SK-N-SH (cell line): ENCODE measurements around the gene FOXI1. TPM values are rescaled to one million over a fixed set of nuclear protein-coding genes. Genes with fewer than 3 reads are reported as not detected.

ENCODE experiments used
- CTCF ChIA-PET: fragments of 300-600, 350-600 bp; formaldehyde crosslinking; extraction: SDS; loops from one replicate; lab custom pipeline; 2021; lab: Yijun Ruan, JAX
- POLR2A ChIA-PET: fragments of 350-600 bp; sonication (Branson Sonifier 250); formaldehyde crosslinking; extraction: SDS; loops from one replicate; lab custom pipeline; 2020; ENCODE audit warnings: antibody characterized with exemption, inconsistent platforms; lab: Yijun Ruan, JAX
- DNase-seq: peaks from one replicate; pipeline ENCODE4 v3.0.0; 2012
- H2AFZ ChIP-seq: fragments of 200-600 bp; sonication (generic); 2 replicates; pipeline ENCODE4 v1.8.1; 2016; ENCODE audit warnings: antibody characterized with exemption, mild to moderate bottlenecking, low read depth
- H3F3A ChIP-seq: fragments of 200-600 bp; sonication (generic); replicated peaks from 2 replicates; pipeline ENCODE3; 2016; ENCODE audit warnings: antibody characterized with exemption, mild to moderate bottlenecking; ENCODE audit not compliant: insufficient read depth
- H3K27ac ChIP-seq, 2 experiments: fragments of 200-500 bp in 1 of 2; fragments of 200-600 bp in 1 of 2; sonication (Bioruptor generic) in 1 of 2; sonication (generic), shearing (Covaris generic) in 1 of 2; 2 replicates each; pipeline versions ENCODE4 v1.5.1 to v1.6.1; 2014 to 2016; ENCODE audit warnings: low read depth in 2 of 2, inconsistent platforms in 1 of 2, low read length in 1 of 2, mild to moderate bottlenecking in 1 of 2, mixed read lengths in 1 of 2
- H3K27me3 ChIP-seq: fragments of 200-600 bp; sonication (generic), shearing (Covaris generic); 2 replicates; pipeline ENCODE4 v1.6.1; 2016; ENCODE audit warnings: mixed run types; ENCODE audit not compliant: insufficient read depth
- H3K36me3 ChIP-seq, 2 experiments: fragments of 200-500 bp in 1 of 2; fragments of 200-600 bp in 1 of 2; sonication (Bioruptor generic) in 1 of 2; sonication (generic) in 1 of 2; replicated peaks in 1 of 2; 2 replicates each; pipeline versions ENCODE3 to v1.5.1; 2014 to 2016; ENCODE audit warnings: low read length in 1 of 2, mild to moderate bottlenecking in 1 of 2; ENCODE audit not compliant: insufficient read depth in 2 of 2, control insufficient read depth in 1 of 2
- H3K4me1 ChIP-seq, 2 experiments: fragments of 200-500 bp in 1 of 2; fragments of 200-600 bp in 1 of 2; sonication (Bioruptor generic) in 1 of 2; sonication (generic), shearing (Covaris generic) in 1 of 2; 2 replicates each; pipeline versions ENCODE4 v1.5.1 to v1.6.1; 2014 to 2016; ENCODE audit warnings: low read depth in 1 of 2, low read length in 1 of 2, mixed run types in 1 of 2; ENCODE audit not compliant: insufficient read depth in 2 of 2, control insufficient read depth in 1 of 2
- H3K4me2 ChIP-seq: fragments of 200-600 bp; sonication (generic), shearing (Covaris generic); 2 replicates; pipeline ENCODE4 v1.6.1; 2017; ENCODE audit warnings: mixed run types
- H3K4me3 ChIP-seq, 2 experiments: fragments of 200-500 bp in 1 of 2; fragments of 200-600 bp in 1 of 2; sonication (Bioruptor generic) in 1 of 2; sonication (generic), shearing (Covaris generic) in 1 of 2; 2 replicates each; pipeline versions ENCODE4 v1.5.1 to v1.8.1; 2014 to 2016; ENCODE audit warnings: low read depth in 2 of 2, inconsistent platforms in 1 of 2, low read length in 1 of 2, mild to moderate bottlenecking in 1 of 2, mixed read lengths in 1 of 2, moderate library complexity in 1 of 2
- H3K79me2 ChIP-seq: fragments of 200-600 bp; sonication (generic); 2 replicates; pipeline ENCODE4 v1.8.1; 2017; ENCODE audit warnings: mild to moderate bottlenecking; ENCODE audit not compliant: insufficient read depth
- H3K9ac ChIP-seq: fragments of 200-600 bp; sonication (generic); 2 replicates; pipeline ENCODE4 v1.6.1; 2017; ENCODE audit warnings: mixed run types
- H3K9me2 ChIP-seq: fragments of 200-600 bp; sonication (generic); 2 replicates; pipeline ENCODE4 v1.6.1; 2017; ENCODE audit warnings: mixed run types
- H3K9me3 ChIP-seq: fragments of 200-600 bp; sonication (generic); 2 replicates; pipeline ENCODE4 v1.6.1; 2017; ENCODE audit warnings: mixed run types, mild to moderate bottlenecking, moderate library complexity
- H4K20me1 ChIP-seq: fragments of 200-600 bp; sonication (generic); 2 replicates; pipeline ENCODE4 v1.6.1; 2017; ENCODE audit warnings: mild to moderate bottlenecking, mixed run types; ENCODE audit not compliant: insufficient read depth
- CTCF ChIP-seq: fragments of 200-600 bp; sonication (generic); IDR thresholded peaks from 2 replicates; pipeline ENCODE4 v1.6.1; 2017; ENCODE audit warnings: antibody characterized with exemption, mild to moderate bottlenecking, moderate library complexity
- EP300 ChIP-seq, 2 experiments: IDR thresholded peaks; 2 replicates each; pipeline versions ENCODE4 v1.4.0 to v1.6.1; 2012; ENCODE audit warnings: borderline replicate concordance in 1 of 2, low read depth in 1 of 2, low read length in 1 of 2
- FOSL2 ChIP-seq: IDR thresholded peaks from 2 replicates; pipeline ENCODE4 v1.4.0; 2012; ENCODE audit warnings: low read depth, mild to moderate bottlenecking, moderate library complexity, borderline replicate concordance
- GABPA ChIP-seq: IDR thresholded peaks from 2 replicates; pipeline ENCODE4 v1.4.0; 2012; ENCODE audit warnings: low read depth, mild to moderate bottlenecking
- IRF3 ChIP-seq: fragments of 150-350 bp; IDR thresholded peaks from 2 replicates; pipeline ENCODE4 v1.6.1; 2016; ENCODE audit warnings: mild to moderate bottlenecking, low read depth, low read length
- MAX ChIP-seq: IDR thresholded peaks from 2 replicates; pipeline ENCODE4 v1.4.0; 2012; ENCODE audit warnings: low read depth
- MEF2A ChIP-seq: IDR thresholded peaks from 2 replicates; pipeline ENCODE4 v1.4.0; 2012; ENCODE audit warnings: low read depth, borderline replicate concordance
- MXI1 ChIP-seq: IDR thresholded peaks from 2 replicates; pipeline ENCODE4 v1.6.1; 2012; ENCODE audit warnings: mild to moderate bottlenecking, low read depth, low read length, improper control_type of control experiment
- POLR2AphosphoS5 ChIP-seq: IDR thresholded peaks from 2 replicates; pipeline ENCODE4 v1.6.1; 2012; ENCODE audit warnings: low read depth, low read length
- REST ChIP-seq: IDR thresholded peaks from 2 replicates; pipeline ENCODE4 v1.6.1; 2012; ENCODE audit warnings: mild to moderate bottlenecking, low read depth, low read length, moderate library complexity
- USF1 ChIP-seq: IDR thresholded peaks from 2 replicates; pipeline ENCODE4 v1.4.0; 2012; ENCODE audit warnings: low read depth, borderline replicate concordance
- WGBS: methylation state at CpG from one replicate; pipeline ENCODE4 v1.1.6; 2017; ENCODE audit warnings: low lambda C conversion rate; 5-methylcytosine and 5-hydroxymethylcytosine counted together
- polyA plus RNA-seq, 3 experiments: library from polyadenylated mRNA; depleted of rRNA; stranded (reverse); fragments of >200 nt; gene quantifications; 2 replicates each; pipeline ENCODE4 v1.2.3, GENCODE V29; 2012

FOXI1 gene
- polyA plus RNA-seq, 1 of the 3 experiments (the other 2 are of a cell fraction), result not detected

- no peaks in the 10 kb centered on the region for H3K36me3 ChIP-seq
- no peak overlapping the region for H3K4me2 ChIP-seq
- no peaks in the 10 kb centered on the region; the same call in 1 of the 2 replicates for H3K27me3 ChIP-seq
- no peaks in the 10 kb centered on the region for H3K9me3 ChIP-seq
- H3K4me3 ChIP-seq, result no peak overlapping the region
- no peaks in the 10 kb centered on the region for H3F3A ChIP-seq
- H3K4me1 ChIP-seq, result peaks cover 0 to 2% of the 10 kb centered on the region in 2 experiments; a peak in 1 of 4 replicates
- ChIA-PET CTCF (interaction anchor here (0.8 to 5.1 kb wide), 2 partner anchors 88 to 130 kb away, joined by 3 to 34 read pairs; no protein-coding TSS in a partner anchor), POLR2A (no interaction called here)
- H4K20me1 ChIP-seq, result no peaks in the 10 kb centered on the region
- TF ChIP-seq USF1 (no peak), MEF2A (no peak), EP300 (IDR thresholded peaks at IDR 0.05; ENCODE audit: borderline replicate concordance in 1 of 2, low read depth in 1 of 2, low read length in 1 of 2) (no peak), MXI1 (no peak), MAX (no peak), REST (no peak), FOSL2 (no peak), POLR2AphosphoS5 (no peak), IRF3 (no peak), CTCF (no peak), GABPA (no peak)
- H3K9ac ChIP-seq, result no peak overlapping the region
- 32% methylated on average over 1 of the region's 1 CpG for WGBS
- H2AFZ ChIP-seq, result no peak overlapping the region
- DNase-seq, result no peak
- H3K9me2 ChIP-seq, result no peaks in the 10 kb centered on the region
- H3K27ac ChIP-seq, result no peak overlapping the region
- H3K79me2 ChIP-seq, result no peaks in the 10 kb centered on the region
Observed at GRCh38 chr5:170095646-170096045, 10.1 kb upstream of the FOXI1 start.
